IMR-90 (cell line): ENCODE measurements around the gene MASP2. TPM values are rescaled to one million over a fixed set of nuclear protein-coding genes. Genes with fewer than 3 reads are reported as not detected.

ENCODE experiments used
- ATAC-seq: fragments of 200-7000 bp; cut with Tn5 transposase; 2 replicates; pipeline ENCODE4 v1.9.1; 2020; ENCODE audit warnings: low read depth, mild to moderate bottlenecking, moderate library complexity
- BruUV-seq: library from RNA; stranded (reverse); fragments of 400-500 nt; replicated peaks from 2 replicates; lab custom pipeline; 2021; lab: Mats Ljungman, UMichigan
- CTCF ChIA-PET: fragments of 300-600 bp; formaldehyde crosslinking; extraction: SDS; loops from one replicate; lab custom pipeline; 2021; ENCODE audit warnings: antibody characterized with exemption; lab: Yijun Ruan, JAX
- POLR2A ChIA-PET: fragments of 300-600 bp; sonication (Branson Sonifier 250); formaldehyde crosslinking; loops from one replicate; lab custom pipeline; 2022; ENCODE audit warnings: antibody characterized with exemption; ENCODE audit not compliant: unreplicated experiment; lab: Charles Lee
- DNase-seq: peaks from one replicate; pipeline ENCODE4 v3.0.0; 2013
- H2AFZ ChIP-seq: replicated peaks from 2 replicates; pipeline ENCODE3; 2013; ENCODE audit warnings: low read length, mild to moderate bottlenecking; ENCODE audit not compliant: poor library complexity
- H2AK5ac ChIP-seq: 2 replicates; pipeline ENCODE4 v1.6.1; 2013; ENCODE audit warnings: low read depth, low read length, inconsistent platforms
- H2AK9ac ChIP-seq: replicated peaks from 2 replicates; pipeline ENCODE3; 2013; ENCODE audit warnings: mild to moderate bottlenecking, low read depth, low read length, moderate library complexity; ENCODE audit not compliant: poor library complexity
- H2BK120ac ChIP-seq: 2 replicates; pipeline ENCODE4 v1.6.1; 2013; ENCODE audit warnings: low read depth, low read length, inconsistent platforms
- H2BK15ac ChIP-seq: 3 replicates; pipeline ENCODE4 v1.6.1; 2013; ENCODE audit warnings: low read depth, low read length, inconsistent platforms
- H2BK20ac ChIP-seq: 2 replicates; pipeline ENCODE4 v1.6.1; 2013; ENCODE audit warnings: low read depth, mild to moderate bottlenecking, inconsistent platforms, low read length, moderate library complexity
- H2BK5ac ChIP-seq: 2 replicates; pipeline ENCODE4 v1.6.1; 2013; ENCODE audit warnings: mild to moderate bottlenecking, low read depth, low read length, inconsistent platforms; ENCODE audit not compliant: poor library complexity, severe bottlenecking
- H3K14ac ChIP-seq: replicated peaks from 2 replicates; pipeline ENCODE4 v1.6.1; 2013; ENCODE audit warnings: low read depth, low read length, inconsistent platforms
- H3K18ac ChIP-seq: 2 replicates; pipeline ENCODE4 v1.6.1; 2013; ENCODE audit warnings: low read depth, low read length, control low read depth
- H3K23ac ChIP-seq: 2 replicates; pipeline ENCODE4 v1.6.1; 2013; ENCODE audit warnings: low read depth, low read length, inconsistent platforms
- H3K27ac ChIP-seq: 2 replicates; pipeline ENCODE4 v1.5.1; 2013; ENCODE audit warnings: mild to moderate bottlenecking, control low read depth, low read length; ENCODE audit not compliant: insufficient read depth
- H3K27me3 ChIP-seq: 2 replicates; pipeline ENCODE4 v1.6.1; 2013; ENCODE audit warnings: low read length; ENCODE audit not compliant: control insufficient read depth, insufficient read depth
- H3K36me3 ChIP-seq: 2 replicates; pipeline ENCODE4 v1.6.1; 2013; ENCODE audit warnings: low read length, mixed read lengths; ENCODE audit not compliant: control insufficient read depth, insufficient read depth
- H3K4ac ChIP-seq: 2 replicates; pipeline ENCODE4 v1.6.1; 2013; ENCODE audit warnings: low read depth, low read length, inconsistent platforms
- H3K4me1 ChIP-seq: 2 replicates; pipeline ENCODE4 v1.6.1; 2013; ENCODE audit warnings: low read length, mixed read lengths; ENCODE audit not compliant: control insufficient read depth, insufficient read depth
- H3K4me2 ChIP-seq: 2 replicates; pipeline ENCODE4 v1.6.1; 2013; ENCODE audit warnings: low read depth, mild to moderate bottlenecking, control low read depth, low read length, moderate library complexity
- H3K4me3 ChIP-seq: 2 replicates; pipeline ENCODE4 v1.5.1; 2013; ENCODE audit warnings: low read depth, mild to moderate bottlenecking, control low read depth, low read length, moderate library complexity; ENCODE audit not compliant: insufficient read depth
- H3K56ac ChIP-seq: 2 replicates; pipeline ENCODE4 v1.6.1; 2013; ENCODE audit warnings: low read length, inconsistent platforms; ENCODE audit not compliant: insufficient read depth; ENCODE audit errors: extremely low read depth
- H3K79me1 ChIP-seq, 2 experiments: 2 replicates each; pipeline ENCODE4 v1.6.1; 2013; ENCODE audit warnings: low read length in 2 of 2, inconsistent platforms in 1 of 2, low read depth in 1 of 2
- H3K9ac ChIP-seq: 2 replicates; pipeline ENCODE4 v1.6.1; 2013; ENCODE audit warnings: low read depth, low read length, control low read depth
- H3K9me1 ChIP-seq: 2 replicates; pipeline ENCODE4 v1.6.1; 2013; ENCODE audit warnings: low read length, inconsistent platforms; ENCODE audit not compliant: insufficient read depth
- H3K9me3 ChIP-seq: 2 replicates; pipeline ENCODE4 v1.6.1; 2013; ENCODE audit warnings: low read length; ENCODE audit not compliant: control insufficient read depth, insufficient read depth
- H4K20me1 ChIP-seq: 2 replicates; pipeline ENCODE4 v1.6.1; 2013; ENCODE audit warnings: low read length, inconsistent platforms; ENCODE audit not compliant: insufficient read depth
- H4K5ac ChIP-seq: 2 replicates; pipeline ENCODE4 v1.6.1; 2013; ENCODE audit warnings: mild to moderate bottlenecking, low read depth, low read length, control low read depth
- H4K8ac ChIP-seq, 2 experiments: 2 replicates each; pipeline ENCODE4 v1.6.1; 2013; ENCODE audit warnings: low read depth in 2 of 2, low read length in 2 of 2, control low read depth in 1 of 2, inconsistent platforms in 1 of 2
- H4K91ac ChIP-seq: 2 replicates; pipeline ENCODE4 v1.6.1; 2013; ENCODE audit warnings: low read depth, low read length, inconsistent platforms; ENCODE audit not compliant: insufficient read depth
- BHLHE40 ChIP-seq: fragments of 150-350 bp; IDR thresholded peaks from 2 replicates; pipeline ENCODE4 v1.6.1; 2016; ENCODE audit warnings: mild to moderate bottlenecking, low read depth, low read length
- CEBPB ChIP-seq: IDR thresholded peaks from 2 replicates; pipeline ENCODE4 v1.6.1; 2012; ENCODE audit warnings: low read depth, low read length, improper control_type of control experiment
- CHD1 ChIP-seq: IDR thresholded peaks from 2 replicates; pipeline ENCODE4 v1.6.1; 2012; ENCODE audit warnings: low read depth, low read length, improper control_type of control experiment
- FOS ChIP-seq: fragments of 150-350 bp; IDR thresholded peaks from 2 replicates; pipeline ENCODE4 v1.6.1; 2016; ENCODE audit warnings: low read depth, low read length
- MAFK ChIP-seq: IDR thresholded peaks from 2 replicates; pipeline ENCODE4 v1.6.1; 2012; ENCODE audit warnings: low read depth, low read length, improper control_type of control experiment
- MAZ ChIP-seq: IDR thresholded peaks from 2 replicates; pipeline ENCODE4 v1.6.1; 2012; ENCODE audit warnings: low read depth, mild to moderate bottlenecking, low read length, improper control_type of control experiment, moderate library complexity, borderline replicate concordance
- MXI1 ChIP-seq: IDR thresholded peaks from 2 replicates; pipeline ENCODE4 v1.6.1; 2012; ENCODE audit warnings: low read depth, mild to moderate bottlenecking, low read length, moderate library complexity, borderline replicate concordance
- NFE2L2 ChIP-seq: fragments of 150-350 bp; IDR thresholded peaks from 2 replicates; pipeline ENCODE4 v1.6.1; 2016; ENCODE audit warnings: low read depth, mild to moderate bottlenecking, low read length
- POLR2A ChIP-seq: IDR thresholded peaks from 2 replicates; pipeline ENCODE4 v1.6.1; 2012; ENCODE audit warnings: mild to moderate bottlenecking, low read depth, low read length
- RAD21 ChIP-seq: IDR thresholded peaks from 2 replicates; pipeline ENCODE4 v1.6.1; 2012; ENCODE audit warnings: low read length, improper control_type of control experiment
- RCOR1 ChIP-seq: IDR thresholded peaks from 2 replicates; pipeline ENCODE4 v1.6.1; 2012; ENCODE audit warnings: mild to moderate bottlenecking, low read length, improper control_type of control experiment; ENCODE audit not compliant: insufficient replicate concordance
- RFX5 ChIP-seq: IDR thresholded peaks from 2 replicates; pipeline ENCODE4 v1.8.0; 2012; ENCODE audit warnings: low read depth, mild to moderate bottlenecking, low read length, moderate library complexity
- SMC3 ChIP-seq: fragments of 150-350 bp; IDR thresholded peaks from 2 replicates; pipeline ENCODE4 v1.6.1; 2016; ENCODE audit warnings: low read depth, mild to moderate bottlenecking, antibody characterized with exemption, low read length, moderate library complexity
- WGBS, 2 experiments: methylation state at CpG; one replicate each; pipeline versions ENCODE4 v1.1.5 to v1.1.7; 2013; ENCODE audit warnings: missing lambda C conversion rate in 2 of 2; ENCODE audit not compliant: insufficient read length in 1 of 2; ENCODE audit errors: extremely low coverage in 2 of 2; 5-methylcytosine and 5-hydroxymethylcytosine counted together
- dilution Hi-C: fragments of 300-500 bp; cut with HindIII; formaldehyde crosslinking; loops from one replicate; pipeline ENCODE4 v1.14.3; 2018; ENCODE audit warnings: low sequenced_read_pairs; ENCODE audit not compliant: unreplicated experiment
- in situ Hi-C: fragments of 300-500 bp; cut with MboI; formaldehyde crosslinking; loops from 3 replicates; pipeline ENCODE4 v1.14.3; 2019; ENCODE audit warnings: low sequenced_read_pairs, inconsistent platforms, mixed read lengths
- intact Hi-C: fragments of 100-400 bp; cut with micrococcal nuclease; formaldehyde crosslinking; loops from 2 replicates; pipeline ENCODE4 v1.10.0; 2022
- polyA plus RNA-seq, 3 experiments: library from polyadenylated mRNA; depleted of rRNA; stranded (reverse); fragments of >200 nt; gene quantifications; 2 replicates each; pipeline ENCODE4 v1.2.3, GENCODE V29; 2012; ENCODE audit warnings: low replicate concordance in 1 of 3
- total RNA-seq: library from RNA; depleted of rRNA; stranded (reverse); fragments of >200 nt; gene quantifications from 2 replicates; pipeline ENCODE4 v1.2.3, GENCODE V29; 2012
- TF ChIP-seq, protein P1 (sequence below): fragments of 150-350 bp; IDR thresholded peaks from 2 replicates; pipeline ENCODE4 v1.6.1; 2017; ENCODE audit warnings: mild to moderate bottlenecking, antibody characterized with exemption, low read length, low read depth
- TF ChIP-seq, protein P2 (sequence below): conservative IDR thresholded peaks from 2 replicates; pipeline ENCODE4 v1.5.1; 2012; ENCODE audit warnings: mild to moderate bottlenecking, low read depth, low read length, improper control_type of control experiment
- TF ChIP-seq, protein P3 (sequence below): fragments of 150-350 bp; IDR thresholded peaks from 2 replicates; pipeline ENCODE4 v1.6.1; 2016; ENCODE audit warnings: low read depth, mild to moderate bottlenecking, low read length, moderate library complexity, borderline replicate concordance

MASP2 gene
- total and polyA plus RNA-seq, 2 of the 4 experiments (the other 2 are of a cell fraction), result 0.03 TPM; not detected in 1

DNA sequence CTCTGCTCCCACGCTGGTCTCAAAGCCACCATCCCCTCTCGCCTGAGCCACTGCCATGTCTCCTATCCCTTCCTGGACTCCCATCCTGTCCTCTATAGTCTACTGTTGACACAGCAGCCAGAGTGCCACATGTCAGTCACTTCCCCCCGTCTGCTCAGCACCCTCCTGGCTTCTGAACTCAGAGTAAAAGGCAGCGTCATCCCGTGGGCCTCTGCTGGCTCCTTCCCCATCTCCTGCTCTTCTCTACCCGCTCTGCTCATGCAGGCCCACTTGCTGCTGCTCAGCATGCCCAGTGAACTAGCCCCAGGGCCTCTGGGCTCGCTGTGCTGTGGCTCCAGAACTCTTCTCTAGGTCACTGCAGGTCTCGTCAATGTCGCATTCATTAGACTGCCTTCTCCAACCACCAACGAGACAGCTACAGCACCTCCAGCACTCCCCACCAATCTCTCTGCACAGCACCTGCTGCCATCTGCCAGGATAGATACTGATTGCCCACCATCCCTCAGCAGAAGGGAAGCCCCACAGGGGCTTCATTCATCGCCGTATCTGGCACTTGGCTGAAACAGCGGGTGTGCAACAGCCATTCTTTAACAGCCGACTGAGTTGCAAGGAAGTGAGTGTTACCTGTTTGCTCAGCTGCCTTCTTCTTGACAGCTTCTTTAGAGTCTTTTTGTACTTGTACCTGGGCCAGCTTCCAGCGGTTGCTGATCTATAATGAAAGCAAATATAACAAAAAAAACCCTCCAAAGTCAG lies 24.6 kb upstream of the MASP2 start:
- Histone ChIP-seq H3K56ac (no peak overlapping the region), H2BK5ac (no peak overlapping the region), H3K36me3 (peaks cover 72% of the 10 kb centered on the region), H3K4me1 (no peaks in the 10 kb centered on the region), H3K14ac (no peak overlapping the region), H3K23ac (no peak overlapping the region), H3K18ac (no peak overlapping the region), H3K9ac (no peak overlapping the region), H4K5ac (no peak overlapping the region), H3K27ac (no peak overlapping the region), H2BK15ac (no peak overlapping the region), H3K4ac (no peak overlapping the region), H4K8ac (no peak overlapping the region), H2AK5ac (no peak overlapping the region), H3K79me1 (peaks cover 0 to 4% of the 10 kb centered on the region in 2 experiments; a peak in 1 of 4 replicates), H3K9me1 (no peaks in the 10 kb centered on the region), H2BK120ac (no peak overlapping the region), H3K27me3 (no peaks in the 10 kb centered on the region), H3K4me2 (no peak overlapping the region), H4K20me1 (no peaks in the 10 kb centered on the region), H3K4me3 (no peak overlapping the region), H2AFZ (no peak overlapping the region), H3K9me3 (no peaks in the 10 kb centered on the region), H2AK9ac (no peak overlapping the region), H2BK20ac (no peak overlapping the region), H4K91ac (no peak overlapping the region)
- dilution Hi-C loops, result no loop called here
- no peak for DNase-seq
- CTCF ChIA-PET, result no interaction called here
- BruUV-seq, result no TSS peak
- TF ChIP-seq MXI1 (no peak), CHD1 (no peak), BHLHE40 (no peak), CEBPB (no peak), MAFK (no peak), FOS (no peak), RFX5 (no peak), MAZ (no peak), RAD21 (no peak), POLR2A (no peak), NFE2L2 (no peak), SMC3 (no peak), RCOR1 (no peak)
- TF ChIP-seq, protein P1, sequence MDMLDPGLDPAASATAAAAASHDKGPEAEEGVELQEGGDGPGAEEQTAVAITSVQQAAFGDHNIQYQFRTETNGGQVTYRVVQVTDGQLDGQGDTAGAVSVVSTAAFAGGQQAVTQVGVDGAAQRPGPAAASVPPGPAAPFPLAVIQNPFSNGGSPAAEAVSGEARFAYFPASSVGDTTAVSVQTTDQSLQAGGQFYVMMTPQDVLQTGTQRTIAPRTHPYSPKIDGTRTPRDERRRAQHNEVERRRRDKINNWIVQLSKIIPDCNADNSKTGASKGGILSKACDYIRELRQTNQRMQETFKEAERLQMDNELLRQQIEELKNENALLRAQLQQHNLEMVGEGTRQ, result no peak
- TF ChIP-seq, protein P2, sequence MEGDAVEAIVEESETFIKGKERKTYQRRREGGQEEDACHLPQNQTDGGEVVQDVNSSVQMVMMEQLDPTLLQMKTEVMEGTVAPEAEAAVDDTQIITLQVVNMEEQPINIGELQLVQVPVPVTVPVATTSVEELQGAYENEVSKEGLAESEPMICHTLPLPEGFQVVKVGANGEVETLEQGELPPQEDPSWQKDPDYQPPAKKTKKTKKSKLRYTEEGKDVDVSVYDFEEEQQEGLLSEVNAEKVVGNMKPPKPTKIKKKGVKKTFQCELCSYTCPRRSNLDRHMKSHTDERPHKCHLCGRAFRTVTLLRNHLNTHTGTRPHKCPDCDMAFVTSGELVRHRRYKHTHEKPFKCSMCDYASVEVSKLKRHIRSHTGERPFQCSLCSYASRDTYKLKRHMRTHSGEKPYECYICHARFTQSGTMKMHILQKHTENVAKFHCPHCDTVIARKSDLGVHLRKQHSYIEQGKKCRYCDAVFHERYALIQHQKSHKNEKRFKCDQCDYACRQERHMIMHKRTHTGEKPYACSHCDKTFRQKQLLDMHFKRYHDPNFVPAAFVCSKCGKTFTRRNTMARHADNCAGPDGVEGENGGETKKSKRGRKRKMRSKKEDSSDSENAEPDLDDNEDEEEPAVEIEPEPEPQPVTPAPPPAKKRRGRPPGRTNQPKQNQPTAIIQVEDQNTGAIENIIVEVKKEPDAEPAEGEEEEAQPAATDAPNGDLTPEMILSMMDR, result no peak
- TF ChIP-seq, protein P3, sequence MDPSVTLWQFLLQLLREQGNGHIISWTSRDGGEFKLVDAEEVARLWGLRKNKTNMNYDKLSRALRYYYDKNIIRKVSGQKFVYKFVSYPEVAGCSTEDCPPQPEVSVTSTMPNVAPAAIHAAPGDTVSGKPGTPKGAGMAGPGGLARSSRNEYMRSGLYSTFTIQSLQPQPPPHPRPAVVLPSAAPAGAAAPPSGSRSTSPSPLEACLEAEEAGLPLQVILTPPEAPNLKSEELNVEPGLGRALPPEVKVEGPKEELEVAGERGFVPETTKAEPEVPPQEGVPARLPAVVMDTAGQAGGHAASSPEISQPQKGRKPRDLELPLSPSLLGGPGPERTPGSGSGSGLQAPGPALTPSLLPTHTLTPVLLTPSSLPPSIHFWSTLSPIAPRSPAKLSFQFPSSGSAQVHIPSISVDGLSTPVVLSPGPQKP, result no peak
- no peak for ATAC-seq
- POLR2A ChIA-PET, result no interaction called here
- in situ Hi-C loops, result no loop called here
- 88% methylated on average over 11 of the region's 15 CpGs; no CpG with 5 or more reads in 1 of the 2 experiments for WGBS, 2 experiments
- intact Hi-C loops, result no loop called here
